HCT116 (cell line): ENCODE data around the gene BCAP31. TPM values are rescaled to one million over a fixed set of nuclear protein-coding genes. Genes with fewer than 3 reads are reported as not detected.

Experiments
- ATAC-seq: fragments of 200-7000 bp; cut with Tn5 transposase; 2 replicates; pipeline ENCODE4 v1.9.1; 2020; ENCODE audit warnings: mild to moderate bottlenecking, moderate library complexity
- BruUV-seq: library from RNA; stranded (reverse); fragments of 400-500 nt; replicated peaks from 2 replicates; lab custom pipeline; 2021; lab: Mats Ljungman, UMichigan
- CTCF ChIA-PET: fragments of 300-600 bp; sonication (Branson Sonifier 250); formaldehyde crosslinking; loops from one replicate; lab custom pipeline; 2021; ENCODE audit warnings: antibody characterized with exemption; lab: Charles Lee
- POLR2A ChIA-PET: fragments of 300-600, 350-600 bp; sonication (Branson Sonifier 250); formaldehyde crosslinking; loops from one replicate; lab custom pipeline; 2021; ENCODE audit warnings: antibody characterized with exemption; lab: Charles Lee
- RAD21 ChIA-PET, 2 experiments: fragments of 300-600 bp; sonication (Branson Sonifier 250); formaldehyde crosslinking; loops; one replicate each; lab custom pipeline; 2023; ENCODE audit warnings: low total read pairs in 2 of 2; ENCODE audit not compliant: uncharacterized antibody in 2 of 2, unreplicated experiment in 2 of 2, low non-redundant PET in 1 of 2; lab: Charles Lee
- DNase-seq: peaks from one replicate; pipeline ENCODE4 v3.0.0-alpha.2; 2010; ENCODE audit warnings: low read depth, low spot score
- H2AFZ ChIP-seq: fragments of 200-600 bp; shearing (Covaris generic), sonication (generic); 2 replicates; pipeline ENCODE4 v1.6.1; 2017; ENCODE audit warnings: low read depth, mixed run types, mixed read lengths, antibody characterized with exemption, low read length; ENCODE audit not compliant: poor library complexity, severe bottlenecking
- H3K27ac ChIP-seq: 2 replicates; pipeline ENCODE4 v1.5.1; 2012; ENCODE audit warnings: low read depth, low read length
- H3K27me3 ChIP-seq: fragments of 200-600 bp; sonication (generic); 2 replicates; pipeline ENCODE4 v1.6.1; 2016; ENCODE audit warnings: mixed run types, low read length, mixed read lengths; ENCODE audit not compliant: insufficient read depth
- H3K36me3 ChIP-seq, 2 experiments: fragments of 200-500 bp in 1 of 2; fragments of 200-600 bp in 1 of 2; sonication (Bioruptor generic) in 1 of 2; sonication (generic) in 1 of 2; 2 replicates each; pipeline versions ENCODE4 v1.5.1 to v1.6.1; 2014 to 2016; ENCODE audit warnings: low read length in 2 of 2, inconsistent platforms in 1 of 2, mixed read lengths in 1 of 2, mixed run types in 1 of 2; ENCODE audit not compliant: insufficient read depth in 2 of 2, control insufficient read depth in 1 of 2
- H3K4me1 ChIP-seq, 2 experiments: fragments of 200-600 bp in 1 of 2; sonication (generic) in 1 of 2; 2 replicates each; pipeline versions ENCODE4 v1.5.1 to v1.6.1; 2012 to 2017; ENCODE audit warnings: low read length in 2 of 2, inconsistent platforms in 1 of 2, mild to moderate bottlenecking in 1 of 2, mixed read lengths in 1 of 2, mixed run types in 1 of 2, moderate library complexity in 1 of 2; ENCODE audit not compliant: insufficient read depth in 2 of 2, control insufficient read depth in 1 of 2
- H3K4me2 ChIP-seq: fragments of 200-600 bp; sonication (generic); 2 replicates; pipeline ENCODE4 v1.6.1; 2017; ENCODE audit warnings: mixed run types, low read length, mixed read lengths
- H3K4me3 ChIP-seq, 2 experiments: fragments of 200-600 bp in 1 of 2; sonication (generic) in 1 of 2; replicated peaks in 1 of 2; 2 replicates each; pipeline ENCODE4 v1.5.1; 2011 to 2016; ENCODE audit warnings: low read length in 2 of 2, control low read depth in 1 of 2, low read depth in 1 of 2, mild to moderate bottlenecking in 1 of 2, mixed read lengths in 1 of 2, mixed run types in 1 of 2
- H3K79me2 ChIP-seq: fragments of 200-600 bp; sonication (generic); 2 replicates; pipeline ENCODE4 v1.6.1; 2017; ENCODE audit warnings: mild to moderate bottlenecking, mixed run types, low read length, moderate library complexity, mixed read lengths; ENCODE audit not compliant: insufficient read depth
- H3K9ac ChIP-seq: fragments of 200-600 bp; sonication (generic); 2 replicates; pipeline ENCODE4 v1.6.1; 2016; ENCODE audit warnings: low read length, mixed read lengths
- H3K9me2 ChIP-seq: fragments of 200-600 bp; sonication (generic), shearing (Covaris generic); 2 replicates; pipeline ENCODE4 v1.6.1; 2017; ENCODE audit warnings: mixed run types, mild to moderate bottlenecking, moderate library complexity; ENCODE audit not compliant: insufficient read depth
- H3K9me3 ChIP-seq, 2 experiments: fragments of 200-500 bp in 1 of 2; fragments of 200-600 bp in 1 of 2; sonication (Bioruptor generic) in 1 of 2; sonication (generic) in 1 of 2; 2 replicates each; pipeline ENCODE4 v1.6.1; 2014 to 2017; ENCODE audit warnings: low read length in 2 of 2, mixed read lengths in 2 of 2, inconsistent platforms in 1 of 2, low read depth in 1 of 2, mild to moderate bottlenecking in 1 of 2, mixed run types in 1 of 2, moderate library complexity in 1 of 2; ENCODE audit not compliant: control insufficient read depth in 1 of 2, insufficient read depth in 1 of 2
- H4K20me1 ChIP-seq: fragments of 200-600 bp; sonication (generic), shearing (Covaris generic); 2 replicates; pipeline ENCODE4 v1.6.1; 2017; ENCODE audit warnings: mixed run types, mild to moderate bottlenecking, moderate library complexity; ENCODE audit not compliant: insufficient read depth
- CBX3 ChIP-seq: IDR thresholded peaks from 2 replicates; pipeline ENCODE4 v1.6.1; 2012; ENCODE audit warnings: low read depth
- CEBPB ChIP-seq: IDR thresholded peaks from 2 replicates; pipeline ENCODE4 v1.6.1; 2012; ENCODE audit warnings: low read depth
- EGR1 ChIP-seq: IDR thresholded peaks from 2 replicates; pipeline ENCODE4 v1.6.1; 2012; ENCODE audit warnings: low read depth
- ELF1 ChIP-seq: IDR thresholded peaks from 2 replicates; pipeline ENCODE4 v1.6.1; 2012; ENCODE audit warnings: low read depth, borderline replicate concordance
- FOSL1 ChIP-seq: IDR thresholded peaks from 2 replicates; pipeline ENCODE4 v1.6.1; 2012; ENCODE audit warnings: low read depth
- JUND ChIP-seq: IDR thresholded peaks from 2 replicates; pipeline ENCODE4 v1.6.1; 2012
- POLR2A ChIP-seq: IDR thresholded peaks from 2 replicates; pipeline ENCODE4 v1.7.0; 2011; ENCODE audit warnings: borderline replicate concordance; ENCODE audit not compliant: insufficient read depth, insufficient read length; ENCODE audit errors: extremely low read depth
- POLR2AphosphoS5 ChIP-seq: IDR thresholded peaks from 2 replicates; pipeline ENCODE4 v1.6.1; 2011; ENCODE audit warnings: mild to moderate bottlenecking, low read depth, low read length, moderate library complexity
- RAD21 ChIP-seq: IDR thresholded peaks from 2 replicates; pipeline ENCODE4 v1.6.1; 2012; ENCODE audit warnings: low read depth, mild to moderate bottlenecking
- SIN3A ChIP-seq: IDR thresholded peaks from 2 replicates; pipeline ENCODE4 v1.6.1; 2012; ENCODE audit warnings: low read depth
- ZFX ChIP-seq: fragments of 450-650 bp; IDR thresholded peaks from 2 replicates; pipeline ENCODE4 v1.6.1; 2017
- intact Hi-C: fragments of 100-400 bp; cut with micrococcal nuclease; formaldehyde crosslinking; loops from 2 replicates; pipeline ENCODE4 v1.10.0; 2022
- total RNA-seq: library from RNA; stranded (reverse); gene quantifications from one replicate; pipeline ENCODE4 v1.2.1, GENCODE V29; 2021; ENCODE audit not compliant: unreplicated experiment

Gene BCAP31
- total RNA-seq, 1 experiment from 2014 or later: 185 TPM

- ChIA-PET CTCF (no interaction called here), RAD21 (no interaction called here), POLR2A (no interaction called here)
- H3K4me1 ChIP-seq: 0 out of 4 replicates have a peak, but pooled peaks cover 0 to 3% of the 10 kb centered on the region in 2 experiments
- H4K20me1 ChIP-seq: no peaks in the 10 kb centered on the region
- H2AFZ ChIP-seq: no peak overlapping the region
- no peaks in the 10 kb centered on the region for H3K9me2 ChIP-seq
- DNase-seq (no peak), ATAC-seq (no peak)
- H3K9ac ChIP-seq: no peak overlapping the region
- H3K36me3 ChIP-seq: no peaks in the 10 kb centered on the region
- intact Hi-C loops: no loop called here
- no peak for TF ChIP-seq CEBPB
- no peak overlapping the region for H3K4me3 ChIP-seq
- no peak overlapping the region for H3K27ac ChIP-seq
- no peaks in the 10 kb centered on the region for H3K79me2 ChIP-seq
- BruUV-seq: no TSS peak
- no peaks in the 10 kb centered on the region for H3K27me3 ChIP-seq
- H3K4me2 ChIP-seq: no peak overlapping the region
- no peaks in the 10 kb centered on the region for H3K9me3 ChIP-seq
These were observed 51.4 kb downstream of the BCAP31 start for GRCh38 chrX:153672531-153673427.

- POLR2A ChIA-PET: no interaction called here
- H3K4me2 ChIP-seq: no peak overlapping the region
- no peak for ATAC-seq
- no peak overlapping the region for H3K27ac ChIP-seq
- H3K9me2 ChIP-seq: no peaks in the 10 kb centered on the region
- no peaks in the 10 kb centered on the region for H3K36me3 ChIP-seq
- TF ChIP-seq ELF1 (no peak), RAD21 (no peak), POLR2A (no peak), POLR2AphosphoS5 (no peak), EGR1 (no peak), ZFX (no peak), SIN3A (no peak), JUND (no peak), CBX3 (no peak), FOSL1 (no peak)
- TF ChIP-seq, all 23 proteins: peak for 0
- no peak for DNase-seq
- no peak overlapping the region for H2AFZ ChIP-seq
- H3K9me3 ChIP-seq: no peaks in the 10 kb centered on the region
- ChIA-PET RAD21 (no interaction called here), CTCF (no interaction called here)
- no peaks in the 10 kb centered on the region for H3K79me2 ChIP-seq
- intact Hi-C loops: no loop called here
- H3K9ac ChIP-seq: no peak overlapping the region
- 0 out of 4 replicates have a peak, but pooled peaks cover 0 to 3% of the 10 kb centered on the region in 2 experiments for H3K4me1 ChIP-seq
- BruUV-seq: no TSS peak
- H3K27me3 ChIP-seq: no peaks in the 10 kb centered on the region
- no peak overlapping the region for H3K4me3 ChIP-seq
- H4K20me1 ChIP-seq: no peaks in the 10 kb centered on the region
These were observed 52.3 kb downstream of the BCAP31 start for GRCh38 chrX:153671589-153672530.
